Pancreas (tissue), 10 donors: ENCODE measurements around the gene CDK7. TPM values are rescaled to one million over a fixed set of nuclear protein-coding genes. Genes with fewer than 3 reads are reported as not detected.
"Not testable (repeated sequence)": the region's sequence is repeated elsewhere in the genome, so short reads cannot be mapped to it uniquely, and the experiment has no call there.

ENCODE experiments used
- ATAC-seq, 4 donors: fragments of 200-7000 bp; cut with Tn5 transposase; one replicate each; pipeline versions ENCODE4 v1.8.0 to v1.9.1; 2020; ENCODE audit warnings: mild to moderate bottlenecking in 4 of 4, moderate library complexity in 4 of 4
- DNase-seq, 6 donors: peaks; one replicate each; pipeline ENCODE4 v3.0.0-alpha.2; 2020
- FAIRE-seq: peaks from 2 replicates; lab custom pipeline; 2012; peaks lifted over from hg19 to GRCh38; lab: Jason Lieb, UNC
- H3K27ac ChIP-seq, 4 donors: fragments of 200-600 bp; sonication (generic); 1 replicate in 3 of 4; 2 replicates in 1 of 4; pipeline versions ENCODE4 v1.5.0 to v1.8.0; 2020
- H3K27me3 ChIP-seq, 4 donors: fragments of 200-600 bp; one replicate each; pipeline ENCODE4 v1.8.0; 2021
- H3K36me3 ChIP-seq, 3 donors: fragments of 200-600 bp; sonication (generic) in 1 of 3; one replicate each; pipeline versions ENCODE4 v1.5.0 to v1.8.0; 2020 to 2021
- H3K4me1 ChIP-seq, 3 donors: fragments of 200-600 bp; one replicate each; pipeline ENCODE4 v1.8.0; 2021
- H3K4me3 ChIP-seq, 4 donors: fragments of 200-600 bp; sonication (generic) in 2 of 4; one replicate each; pipeline versions ENCODE4 v1.5.0 to v1.8.0; 2020 to 2021
- H3K9me3 ChIP-seq, 4 donors: fragments of 200-600 bp; one replicate each; pipeline ENCODE4 v1.8.0; 2021
- WGBS, 2 donors: extraction: QIAGEN DNeasy Blood & Tissue Kit; methylation state at CpG; one replicate each; pipeline ENCODE4 v1.1.7; 2013; 5-methylcytosine and 5-hydroxymethylcytosine counted together
- intact Hi-C, 3 donors: fragments of 100-400 bp; cut with DNase I; formaldehyde crosslinking; loops; one replicate each; pipeline versions ENCODE4 v1.11.1 to v1.14.2; 2022
- polyA plus RNA-seq, 2 donors: library from polyadenylated mRNA; stranded (reverse); fragments of 200-250 nt; gene quantifications; one replicate each; pipeline ENCODE4 v1.2.3, GENCODE V29; 2013
- total RNA-seq, 6 donors: library from RNA; stranded (reverse); fragmentation: NEBNext Ultra II Directional in 4 of 6; extraction: Animal tissue kit (Norgen Biotek cat#: 25700) in 4 of 6; gene quantifications; one replicate each; pipeline versions ENCODE4 v1.2.1 to v1.2.4, GENCODE V29; 2021 to 2023
- TF ChIP-seq, protein P1 (sequence below), 4 donors: fragments of 200-600 bp; sonication (generic) in 3 of 4; IDR thresholded peaks; one replicate each; pipeline versions ENCODE4 v1.5.0 to v1.8.0; 2021; ENCODE audit warnings: antibody characterized with exemption in 4 of 4
- donor health status: healthy with polysubstance abuse.
- donor health status: DM: no; HTN: no; CAD: no; lungs with moderate emphysema.
- donor health status: DM: no; HTN: no; CAD: no.
- donor health status: control.
- donor health status: control.
- donor health status: Bipolar disorder and iron deficiency.
- donor health status: DM: yes; HTN: yes; CAD: no.
- donor health status: DM: no; HTN: no; CAD: no.
- donor health status: DM: no; HTN: no; CAD: no.
- donor health status: DM: yes; HTN: yes; CAD: no.

CDK7 gene
- total and polyA plus RNA-seq, 8 donors, result 6.2 to 13.6 (median 10.2) TPM

DNA sequence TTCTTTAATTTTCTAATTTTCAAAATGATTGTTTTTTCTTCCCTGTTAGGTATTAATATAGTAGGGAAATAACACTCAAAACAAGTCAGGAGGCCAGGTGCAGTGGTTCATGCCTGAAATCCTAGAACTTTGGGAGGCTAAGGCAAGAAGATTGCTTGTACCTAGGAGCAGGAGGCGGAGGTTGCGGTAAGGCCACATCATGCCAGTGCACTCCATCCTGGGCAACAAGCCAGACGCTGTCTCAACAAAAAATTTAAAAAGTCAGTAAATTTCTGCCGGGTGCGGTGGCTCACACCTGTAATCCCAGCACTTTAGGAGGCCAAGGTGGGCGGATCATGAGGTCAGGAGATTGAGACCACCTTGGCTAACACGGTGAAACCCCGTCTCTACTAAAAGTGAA, 10.2 kb upstream of the CDK7 start:
- no peaks in the 10 kb centered on the region for H3K36me3 ChIP-seq
- no peaks in the 10 kb centered on the region for H3K27me3 ChIP-seq
- no peak for ATAC-seq
- intact Hi-C loops, result no loop called here
- H3K27ac ChIP-seq, result no peak overlapping the region
- H3K4me1 ChIP-seq, result peaks cover 0 to 7% (median 0%) of the 10 kb centered on the region in 3 donors
- H3K4me3 ChIP-seq, result no peak overlapping the region
- no peak for FAIRE-seq
- DNase-seq, result no peak
- 96% methylated on average over 8 of the region's 8 CpGs for WGBS, 2 donors
- no peaks in the 10 kb centered on the region for H3K9me3 ChIP-seq
- TF ChIP-seq, protein P1, sequence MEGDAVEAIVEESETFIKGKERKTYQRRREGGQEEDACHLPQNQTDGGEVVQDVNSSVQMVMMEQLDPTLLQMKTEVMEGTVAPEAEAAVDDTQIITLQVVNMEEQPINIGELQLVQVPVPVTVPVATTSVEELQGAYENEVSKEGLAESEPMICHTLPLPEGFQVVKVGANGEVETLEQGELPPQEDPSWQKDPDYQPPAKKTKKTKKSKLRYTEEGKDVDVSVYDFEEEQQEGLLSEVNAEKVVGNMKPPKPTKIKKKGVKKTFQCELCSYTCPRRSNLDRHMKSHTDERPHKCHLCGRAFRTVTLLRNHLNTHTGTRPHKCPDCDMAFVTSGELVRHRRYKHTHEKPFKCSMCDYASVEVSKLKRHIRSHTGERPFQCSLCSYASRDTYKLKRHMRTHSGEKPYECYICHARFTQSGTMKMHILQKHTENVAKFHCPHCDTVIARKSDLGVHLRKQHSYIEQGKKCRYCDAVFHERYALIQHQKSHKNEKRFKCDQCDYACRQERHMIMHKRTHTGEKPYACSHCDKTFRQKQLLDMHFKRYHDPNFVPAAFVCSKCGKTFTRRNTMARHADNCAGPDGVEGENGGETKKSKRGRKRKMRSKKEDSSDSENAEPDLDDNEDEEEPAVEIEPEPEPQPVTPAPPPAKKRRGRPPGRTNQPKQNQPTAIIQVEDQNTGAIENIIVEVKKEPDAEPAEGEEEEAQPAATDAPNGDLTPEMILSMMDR (IDR thresholded peaks at IDR 0.05), result no peak

- H3K4me3 ChIP-seq, result no peak overlapping the region
- TF ChIP-seq, protein P1 (IDR thresholded peaks at IDR 0.05), result no peak
- no peak overlapping the region for H3K27ac ChIP-seq
- no peaks in the 10 kb centered on the region for H3K27me3 ChIP-seq
- ATAC-seq (no peak), FAIRE-seq (peak; percentile 60), DNase-seq (no peak)
- peaks cover 0 to 12% (median 0%) of the 10 kb centered on the region in 3 donors for H3K4me1 ChIP-seq
- intact Hi-C loops, result no loop called here
- H3K9me3 ChIP-seq, result no peaks in the 10 kb centered on the region
- WGBS, 2 donors, result 60 to 65% methylated on average over 4 of the region's 4 CpGs
- no peaks in the 10 kb centered on the region for H3K36me3 ChIP-seq
Measured at GRCh38 chr5:69225860-69226259, 8.8 kb upstream of the CDK7 start.

GRCh38 chr5:69230181-69230580, 4.5 kb upstream of the CDK7 start:
- Histone ChIP-seq H3K27ac (no peak overlapping the region), H3K4me3 (no peak overlapping the region), H3K27me3 (no peaks in the 10 kb centered on the region), H3K9me3 (no peaks in the 10 kb centered on the region), H3K4me1 (peaks cover 0 to 12% (median 0%) of the 10 kb centered on the region in 3 donors), H3K36me3 (no peaks in the 10 kb centered on the region)
- intact Hi-C loops, result no loop called here
- DNase-seq (peak in 1 of 6 donors; percentile 24), FAIRE-seq (no peak), ATAC-seq (peak in 1 of 4 donors; percentile 4)
- WGBS, 2 donors, result 60 to 68% methylated on average over 2 of the region's 2 CpGs
- TF ChIP-seq, protein P1 (IDR thresholded peaks at IDR 0.05), result no peak

DNA sequence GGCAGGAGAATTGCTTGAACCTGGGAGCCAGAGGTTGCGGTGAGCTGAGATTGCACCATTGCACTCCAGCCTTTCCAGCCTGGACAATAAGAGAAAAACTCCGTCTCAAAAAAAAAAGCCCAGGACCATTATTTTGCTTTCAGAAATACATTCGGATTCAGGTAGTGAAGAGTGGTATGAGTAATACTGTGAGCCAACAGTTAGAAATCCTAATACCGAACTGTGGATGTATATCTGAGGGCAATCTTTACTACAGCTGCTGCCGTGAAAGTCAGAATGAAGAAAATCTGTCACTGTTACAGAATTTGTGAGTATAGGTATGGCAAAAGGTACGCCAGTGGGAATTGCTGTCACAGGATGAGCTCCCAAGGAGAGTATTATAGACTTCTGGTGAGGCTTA, 3.4 kb upstream of the CDK7 start:
- H3K4me1 ChIP-seq, result peaks cover 0 to 22% (median 11%) of the 10 kb centered on the region in 3 donors
- ATAC-seq (no peak), DNase-seq (no peak), FAIRE-seq (no peak)
- TF ChIP-seq, protein P1 (IDR thresholded peaks at IDR 0.05), result no peak
- 94 to 96% methylated on average over 6 of the region's 6 CpGs for WGBS, 2 donors
- no peaks in the 10 kb centered on the region for H3K9me3 ChIP-seq
- intact Hi-C loops, result no loop called here
- no peak overlapping the region for H3K27ac ChIP-seq
- H3K27me3 ChIP-seq, result no peaks in the 10 kb centered on the region
- no peak overlapping the region for H3K4me3 ChIP-seq
- H3K36me3 ChIP-seq, result no peaks in the 10 kb centered on the region

DNA sequence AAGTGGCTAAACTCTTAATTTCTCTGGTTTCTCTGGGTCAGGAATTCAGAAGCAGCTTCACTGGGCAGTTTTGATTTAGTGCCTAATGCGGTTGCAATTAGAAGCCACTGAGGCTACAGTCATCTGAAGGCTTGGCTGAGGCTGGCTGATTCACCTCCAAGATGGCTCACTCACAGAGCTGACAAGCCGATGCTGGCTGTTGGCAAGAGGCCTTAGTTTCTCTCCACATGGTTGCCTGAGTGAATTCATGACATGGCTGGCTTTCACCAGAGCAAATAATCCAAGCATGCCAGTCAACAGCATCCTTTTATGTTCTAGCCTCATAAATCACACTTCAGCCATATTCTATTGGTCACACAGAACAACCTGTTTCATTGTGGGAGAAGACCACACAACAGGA, 2.8 kb upstream of the CDK7 start:
- Histone ChIP-seq H3K27me3 (no peaks in the 10 kb centered on the region), H3K4me1 (peaks cover 0 to 24% (median 15%) of the 10 kb centered on the region in 3 donors), H3K36me3 (no peaks in the 10 kb centered on the region), H3K4me3 (no peak overlapping the region), H3K27ac (no peak overlapping the region), H3K9me3 (no peaks in the 10 kb centered on the region)
- FAIRE-seq (no peak), ATAC-seq (no peak), DNase-seq (no peak)
- intact Hi-C loops, result no loop called here
- WGBS, 2 donors, result 87 to 91% methylated on average over 2 of the region's 2 CpGs
- TF ChIP-seq, protein P1 (IDR thresholded peaks at IDR 0.05), result no peak

- WGBS, 2 donors, result 93 to 95% methylated on average over 9 of the region's 9 CpGs
- DNase-seq, H3K4me3 ChIP-seq, FAIRE-seq, H3K9me3 ChIP-seq, intact Hi-C loops, H3K36me3 ChIP-seq, ATAC-seq, H3K27ac ChIP-seq, H3K27me3 ChIP-seq: not testable (repeated sequence)
- peaks cover 0 to 15% (median 12%) of the 10 kb centered on the region in 3 donors for H3K4me1 ChIP-seq
Measured at GRCh38 chr5:69236733-69237132, 2.0 kb downstream of the CDK7 start.
